Fibroblast of pulmonary artery (primary cell): Measurements from ENCODE around the gene MAMDC2.

ENCODE experiments used
- DNase-seq: peaks from one replicate; pipeline ENCODE4 v3.0.0-alpha.2; 2010; ENCODE audit warnings: low read depth
- H3K4me3 ChIP-seq: replicated peaks from 2 replicates; pipeline ENCODE4 v1.5.1; 2011; ENCODE audit warnings: low read depth, mild to moderate bottlenecking, control low read depth, low read length, moderate library complexity
- CTCF ChIP-seq: IDR thresholded peaks from 2 replicates; pipeline ENCODE4 v1.5.1; 2011; ENCODE audit warnings: mild to moderate bottlenecking, control low read depth, low read length, inconsistent platforms; ENCODE audit errors: missing control alignments

Gene MAMDC2

GRCh38 chr9:70044490-70045307 is 1.1 kb downstream of the MAMDC2 start:
- DNase-seq = peak; percentile 51
- peak overlapping the region; percentile 51 for H3K4me3 ChIP-seq
- TF ChIP-seq CTCF = no peak

- no peak overlapping the region for H3K4me3 ChIP-seq
- TF ChIP-seq CTCF = no peak
These were observed 1.8 kb downstream of the MAMDC2 start for GRCh38 chr9:70045452-70045851.

GRCh38 chr9:70046274-70047070 is 2.8 kb downstream of the MAMDC2 start:
- H3K4me3 ChIP-seq = no peak overlapping the region
- TF ChIP-seq CTCF = no peak
- peak; percentile 22 for DNase-seq

More at GRCh38 chr9:70045452-70045851, 1.8 kb downstream of the MAMDC2 start:
- no peak for DNase-seq

- peak; percentile 81 for DNase-seq
- no peak overlapping the region for H3K4me3 ChIP-seq
- no peak for TF ChIP-seq CTCF
These were observed 5.6 kb downstream of the MAMDC2 start for GRCh38 chr9:70049236-70049635.

- TF ChIP-seq CTCF = no peak
- peak; percentile 90 for DNase-seq
- H3K4me3 ChIP-seq = no peak overlapping the region
These were observed 6.1 kb downstream of the MAMDC2 start for GRCh38 chr9:70049672-70050271.

GRCh38 chr9:70052768-70053167 is 9.1 kb downstream of the MAMDC2 start:
- no peak for TF ChIP-seq CTCF
- H3K4me3 ChIP-seq = no peak overlapping the region
- no peak for DNase-seq
